Inferior parietal cortex (tissue), 1 donor: ENCODE data around the gene GRIK1.

Experiments
- DNase-seq: peaks from one replicate; pipeline ENCODE4 v3.0.0-alpha.2; 2016; ENCODE audit errors: extremely low spot score

Gene GRIK1

GRCh38 chr21:29643289-29643688 is 296.5 kb downstream of the GRIK1 start:
- DNase-seq: no peak

- DNase-seq: no peak
These were observed 297.1 kb downstream of the GRIK1 start for GRCh38 chr21:29642551-29643245.

- DNase-seq: peak; percentile 55
These were observed 297.9 kb downstream of the GRIK1 start for GRCh38 chr21:29641635-29642550.

- DNase-seq: no peak
These were observed 298.7 kb downstream of the GRIK1 start for GRCh38 chr21:29641001-29641634.

- no peak for DNase-seq
These were observed 299.7 kb downstream of the GRIK1 start for GRCh38 chr21:29640080-29640508.

GRCh38 chr21:29639366-29640079 is 300.3 kb downstream of the GRIK1 start:
- DNase-seq: no peak

GRCh38 chr21:29638761-29639327 is 301.0 kb downstream of the GRIK1 start:
- DNase-seq: no peak

- DNase-seq: no peak
These were observed 301.7 kb downstream of the GRIK1 start for GRCh38 chr21:29638138-29638537.

- no peak for DNase-seq
These were observed 302.2 kb downstream of the GRIK1 start for GRCh38 chr21:29637553-29637952.

- DNase-seq: no peak
These were observed 302.7 kb downstream of the GRIK1 start for GRCh38 chr21:29637134-29637533.

- DNase-seq: no peak
These were observed 305.4 kb downstream of the GRIK1 start for GRCh38 chr21:29634418-29634817.

- DNase-seq: no peak
These were observed 306.0 kb downstream of the GRIK1 start for GRCh38 chr21:29633756-29634155.

GRCh38 chr21:29630441-29630840 is 309.4 kb downstream of the GRIK1 start:
- DNase-seq: no peak

GRCh38 chr21:29627905-29628304 is 311.9 kb downstream of the GRIK1 start:
- no peak for DNase-seq

- no peak for DNase-seq
These were observed 312.9 kb downstream of the GRIK1 start for GRCh38 chr21:29626801-29627470.

- DNase-seq: no peak
These were observed 313.8 kb downstream of the GRIK1 start for GRCh38 chr21:29625990-29626389.

- no peak for DNase-seq
These were observed 315.0 kb downstream of the GRIK1 start for GRCh38 chr21:29624776-29625175.

GRCh38 chr21:29621525-29621924 is 318.3 kb downstream of the GRIK1 start:
- DNase-seq: no peak

- no peak for DNase-seq
These were observed 323.5 kb downstream of the GRIK1 start for GRCh38 chr21:29616209-29616751.

- DNase-seq: no peak
These were observed 325.9 kb downstream of the GRIK1 start for GRCh38 chr21:29613877-29614276.

- no peak for DNase-seq
These were observed 326.8 kb downstream of the GRIK1 start for GRCh38 chr21:29613021-29613420.
